Endothelial cell of umbilical vein (primary cell): ENCODE measurements around the gene ESPN. TPM values are rescaled to one million over a fixed set of nuclear protein-coding genes. Genes with fewer than 3 reads are reported as not detected.

Experiments used
- BruUV-seq: library from RNA; stranded (reverse); fragments of 400-500 nt; replicated peaks from 2 replicates; lab custom pipeline; 2021; lab: Mats Ljungman, UMichigan
- CTCF ChIA-PET: fragments of 300-600, 350-600 bp; sonication (Branson Sonifier 250); formaldehyde crosslinking; loops from one replicate; lab custom pipeline; 2021; ENCODE audit warnings: antibody characterized with exemption, inconsistent platforms; lab: Charles Lee
- POLR2A ChIA-PET: fragments of 300-600, 350-600 bp; sonication (Branson Sonifier 250); formaldehyde crosslinking; loops from one replicate; lab custom pipeline; 2021; ENCODE audit warnings: antibody characterized with exemption, inconsistent platforms; lab: Charles Lee
- DNase-seq: peaks from one replicate; pipeline ENCODE4 v3.0.0-alpha.2; 2011; ENCODE audit warnings: low read depth, low spot score
- FAIRE-seq: peaks from 2 replicates; lab custom pipeline; 2011; peaks lifted over from hg19 to GRCh38; lab: Jason Lieb, UNC
- H2AFZ ChIP-seq: 2 replicates; pipeline ENCODE4 v1.6.0; 2012; ENCODE audit warnings: low read depth, low read length, control low read depth, inconsistent platforms
- H3K27ac ChIP-seq: 2 replicates; pipeline ENCODE4 v1.5.1; 2011; ENCODE audit warnings: low read depth, mild to moderate bottlenecking, control low read depth, low read length, moderate library complexity; ENCODE audit not compliant: insufficient read depth
- H3K27me3 ChIP-seq, 2 experiments: 2 replicates each; pipeline versions ENCODE4 v1.6.0 to v1.6.1; 2011; ENCODE audit warnings: low read length in 2 of 2, mixed read lengths in 1 of 2; ENCODE audit not compliant: control insufficient read depth in 2 of 2, insufficient read depth in 2 of 2
- H3K36me3 ChIP-seq, 2 experiments: 2 replicates in 1 of 2; 3 replicates in 1 of 2; pipeline ENCODE4 v1.5.1; 2011; ENCODE audit warnings: low read length in 2 of 2, mild to moderate bottlenecking in 1 of 2, moderate library complexity in 1 of 2; ENCODE audit not compliant: control insufficient read depth in 2 of 2, insufficient read depth in 2 of 2; ENCODE audit errors: extremely low read depth in 1 of 2
- H3K4me1 ChIP-seq: 3 replicates; pipeline ENCODE4 v1.5.1; 2011; ENCODE audit warnings: mild to moderate bottlenecking, low read length; ENCODE audit not compliant: control insufficient read depth, insufficient read depth; ENCODE audit errors: extremely low read depth
- H3K4me2 ChIP-seq: 2 replicates; pipeline ENCODE4 v1.6.1; 2011; ENCODE audit warnings: low read length, control low read depth, mixed read lengths; ENCODE audit not compliant: insufficient read depth
- H3K4me3 ChIP-seq, 3 experiments: fragments of 200-600 bp in 1 of 3; sonication (generic), shearing (Covaris generic) in 1 of 3; replicated peaks in 1 of 3; 2 replicates each; pipeline ENCODE4 v1.5.1; 2011 to 2016; ENCODE audit warnings: control low read depth in 3 of 3, low read length in 3 of 3, mild to moderate bottlenecking in 2 of 3, inconsistent platforms in 1 of 3, low read depth in 1 of 3, moderate library complexity in 1 of 3; ENCODE audit not compliant: insufficient read depth in 1 of 3
- H3K79me2 ChIP-seq: 2 replicates; pipeline ENCODE4 v1.6.0; 2012; ENCODE audit warnings: low read length, inconsistent platforms; ENCODE audit not compliant: control insufficient read depth, insufficient read depth
- H3K9ac ChIP-seq: replicated peaks from 2 replicates; pipeline ENCODE3; 2011; ENCODE audit warnings: low read length, control low read depth; ENCODE audit not compliant: insufficient read depth; ENCODE audit errors: extremely low read depth
- H3K9me1 ChIP-seq: replicated peaks from 3 replicates; pipeline ENCODE4 v1.6.0; 2011; ENCODE audit warnings: mild to moderate bottlenecking, low read length; ENCODE audit not compliant: control insufficient read depth, insufficient read depth; ENCODE audit errors: extremely low read depth
- H3K9me3 ChIP-seq: replicated peaks from 2 replicates; pipeline ENCODE4 v1.5.1; 2012; ENCODE audit warnings: low read length, inconsistent platforms; ENCODE audit not compliant: control insufficient read depth, insufficient read depth
- H4K20me1 ChIP-seq: replicated peaks from 2 replicates; pipeline ENCODE3; 2011; ENCODE audit warnings: mild to moderate bottlenecking, low read length; ENCODE audit not compliant: control insufficient read depth, insufficient read depth; ENCODE audit errors: extremely low read depth
- CTCF ChIP-seq, 2 donors: IDR thresholded peaks; 1 replicate in 1 of 2; 2 replicates in 1 of 2; pipeline ENCODE4 v1.5.1; 2011; ENCODE audit warnings: low read length in 2 of 2, mild to moderate bottlenecking in 2 of 2, moderate library complexity in 2 of 2, control low read depth in 1 of 2, inconsistent platforms in 1 of 2, low read depth in 1 of 2; ENCODE audit not compliant: insufficient read depth in 1 of 2; ENCODE audit errors: extremely low read depth in 1 of 2
- EZH2 ChIP-seq: IDR thresholded peaks from 2 replicates; pipeline ENCODE4 v1.6.1; 2012; ENCODE audit warnings: borderline replicate concordance, low read depth, mild to moderate bottlenecking, moderate library complexity, low read length, inconsistent platforms; ENCODE audit not compliant: severe bottlenecking
- JUN ChIP-seq: IDR thresholded peaks from 2 replicates; pipeline ENCODE4 v1.6.1; 2011; ENCODE audit warnings: borderline replicate concordance, low read depth; ENCODE audit not compliant: insufficient read length, insufficient read depth
- MAX ChIP-seq: IDR thresholded peaks from 2 replicates; pipeline ENCODE4 v1.6.1; 2011; ENCODE audit not compliant: insufficient read depth, insufficient read length
- MYC ChIP-seq: IDR thresholded peaks from one replicate; pipeline ENCODE4 v1.6.1; 2011; ENCODE audit warnings: mild to moderate bottlenecking, low read depth, low read length
- dilution Hi-C: fragments of 300-500 bp; cut with MboI; formaldehyde crosslinking; loops from one replicate; pipeline ENCODE4 v1.15.0; 2019; ENCODE audit warnings: low sequenced_read_pairs; ENCODE audit not compliant: extremely low pct_ligation_motif_present
- intact Hi-C: fragments of 100-400 bp; cut with micrococcal nuclease; formaldehyde crosslinking; loops from one replicate; pipeline ENCODE4 v1.10.0; 2022
- polyA plus RNA-seq, 4 experiments: library from polyadenylated mRNA; depleted of rRNA in 3 of 4; stranded (reverse) in 3 of 4; unstranded in 1 of 4; fragments of >200 nt; gene quantifications; 2 replicates each; pipeline versions ENCODE4 v1.2.1 to v1.2.3, GENCODE V29; 2011 to 2012; ENCODE audit warnings: missing spikeins in 1 of 4
- total RNA-seq: library from RNA; stranded (reverse); gene quantifications from 2 replicates; pipeline ENCODE4 v1.2.3, GENCODE V29; 2021

The ESPN gene
- total and polyA plus RNA-seq, 2 donors (not counting 3 experiments of a cell fraction or from before 2014, with no cell fraction given) = 0.54 to 0.71 TPM

GRCh38 chr1:6471086-6471969 is 46.8 kb downstream of the ESPN start:
- no peaks in the 10 kb centered on the region for H3K27me3 ChIP-seq
- peaks cover 10 to 69% of the 10 kb centered on the region in 2 experiments for H3K36me3 ChIP-seq
- dilution Hi-C loops (no loop called here), intact Hi-C loops (no loop called here)
- H2AFZ ChIP-seq = no peak overlapping the region
- FAIRE-seq (no peak), DNase-seq (no peak)
- no peaks in the 10 kb centered on the region for H3K4me1 ChIP-seq
- BruUV-seq = no TSS peak
- no peak overlapping the region for H3K27ac ChIP-seq
- TF ChIP-seq CTCF (IDR thresholded peaks at IDR 0.05; ENCODE audit: extremely low read depth in 1 of 2, insufficient read depth in 1 of 2, low read depth in 1 of 2, low read length in 2 of 2) (no peak), EZH2 (no peak), JUN (no peak), MYC (no peak), MAX (no peak)
- H3K9me1 ChIP-seq = no peaks in the 10 kb centered on the region
- H3K79me2 ChIP-seq = no peaks in the 10 kb centered on the region
- H4K20me1 ChIP-seq = no peaks in the 10 kb centered on the region
- ChIA-PET POLR2A (no interaction called here), CTCF (interaction anchor here (0.8 to 1.5 kb wide), 3 partner anchors 11 to 17 kb away, joined by 3 to 6 read pairs (median 3); no protein-coding TSS in a partner anchor)
- H3K9me3 ChIP-seq = no peaks in the 10 kb centered on the region
- H3K9ac ChIP-seq = no peak overlapping the region
- H3K4me2 ChIP-seq = no peak overlapping the region
- H3K4me3 ChIP-seq = no peak overlapping the region
